ENCODE results near the gene PID1.

Gene PID1

GRCh38 chr2:229022071-229022470 is 249.0 kb downstream of the PID1 start:
- in situ Hi-C loops (cut with HindIII; ENCODE audit: low pct_ligation_motif_present, low pct_unique_long_range_greater_than_20kb, low sequenced_read_pairs): no loop called here
- DNase-seq: no peak

GRCh38 chr2:229009816-229010215 is 261.3 kb downstream of the PID1 start:
- in situ Hi-C loops (cut with HindIII; ENCODE audit: low pct_ligation_motif_present, low pct_unique_long_range_greater_than_20kb, low sequenced_read_pairs): no loop called here
- DNase-seq: no peak

GRCh38 chr2:229003256-229003655 is 267.8 kb downstream of the PID1 start:
- in situ Hi-C loops (cut with HindIII; ENCODE audit: low pct_ligation_motif_present, low pct_unique_long_range_greater_than_20kb, low sequenced_read_pairs): no loop called here
- no peak for DNase-seq

- in situ Hi-C loops (cut with HindIII; ENCODE audit: low pct_ligation_motif_present, low pct_unique_long_range_greater_than_20kb, low sequenced_read_pairs): no loop called here
Observed at GRCh38 chr2:229001196-229001595, 269.9 kb downstream of the PID1 start.

GRCh38 chr2:228999326-228999725 is 271.8 kb downstream of the PID1 start:
- no peak for DNase-seq
- in situ Hi-C loops (cut with HindIII; ENCODE audit: low pct_ligation_motif_present, low pct_unique_long_range_greater_than_20kb, low sequenced_read_pairs): no loop called here

More at GRCh38 chr2:229001196-229001595, 269.9 kb downstream of the PID1 start:
- no peak for DNase-seq

- in situ Hi-C loops (cut with HindIII; ENCODE audit: low pct_ligation_motif_present, low pct_unique_long_range_greater_than_20kb, low sequenced_read_pairs): no loop called here
- no peak for DNase-seq
Observed at GRCh38 chr2:228988786-228989185, 282.3 kb downstream of the PID1 start.

GRCh38 chr2:228987441-228988155 is 283.5 kb downstream of the PID1 start:
- in situ Hi-C loops (cut with HindIII; ENCODE audit: low pct_ligation_motif_present, low pct_unique_long_range_greater_than_20kb, low sequenced_read_pairs): no loop called here
- no peak for DNase-seq

- in situ Hi-C loops (cut with HindIII; ENCODE audit: low pct_ligation_motif_present, low pct_unique_long_range_greater_than_20kb, low sequenced_read_pairs): no loop called here
- no peak for DNase-seq
Observed at GRCh38 chr2:228986961-228987360, 284.1 kb downstream of the PID1 start.

- in situ Hi-C loops (cut with HindIII; ENCODE audit: low pct_ligation_motif_present, low pct_unique_long_range_greater_than_20kb, low sequenced_read_pairs): no loop called here
- DNase-seq: no peak
Observed at GRCh38 chr2:228983700-228984099, 287.4 kb downstream of the PID1 start.

GRCh38 chr2:228974169-228974568 is 296.9 kb downstream of the PID1 start:
- DNase-seq: no peak
- in situ Hi-C loops (cut with HindIII; ENCODE audit: low pct_ligation_motif_present, low pct_unique_long_range_greater_than_20kb, low sequenced_read_pairs): no loop called here

All from ACHN (cell line).